Aorta (tissue), 5 donors: ENCODE measurements around the gene GLYR1. TPM values are rescaled to one million over a fixed set of nuclear protein-coding genes. Genes with fewer than 3 reads are reported as not detected.

ENCODE experiments used
- ATAC-seq: fragments of 200-7000 bp; cut with Tn5 transposase; one replicate; pipeline ENCODE4 v1.9.1; 2022; ENCODE audit warnings: moderate library complexity; ENCODE audit not compliant: low FRiP score
- DNase-seq, 2 donors: peaks; one replicate each; pipeline ENCODE4 v3.0.0-alpha.2; 2020
- H3K27ac ChIP-seq, 2 donors: one replicate each; pipeline ENCODE4 v1.5.1; 2013; ENCODE audit warnings: low read length in 2 of 2, mild to moderate bottlenecking in 2 of 2, moderate library complexity in 2 of 2, control low read depth in 1 of 2, inconsistent platforms in 1 of 2, low read depth in 1 of 2
- H3K27me3 ChIP-seq, 2 donors: one replicate each; pipeline ENCODE4 v1.6.1; 2013; ENCODE audit warnings: control low read depth in 1 of 2, low read length in 1 of 2, mild to moderate bottlenecking in 1 of 2, moderate library complexity in 1 of 2; ENCODE audit not compliant: insufficient read depth in 2 of 2, control insufficient read depth in 1 of 2
- H3K36me3 ChIP-seq, 2 donors: one replicate each; pipeline ENCODE4 v1.6.1; 2013; ENCODE audit warnings: control low read depth in 1 of 2, low read length in 1 of 2, mild to moderate bottlenecking in 1 of 2; ENCODE audit not compliant: insufficient read depth in 2 of 2, control insufficient read depth in 1 of 2
- H3K4me1 ChIP-seq, 2 donors: one replicate each; pipeline ENCODE4 v1.6.1; 2013; ENCODE audit warnings: low read length in 2 of 2, control low read depth in 1 of 2, mild to moderate bottlenecking in 1 of 2, moderate library complexity in 1 of 2; ENCODE audit not compliant: insufficient read depth in 2 of 2, control insufficient read depth in 1 of 2
- H3K4me3 ChIP-seq, 2 donors: one replicate each; pipeline ENCODE4 v1.5.1; 2013; ENCODE audit warnings: low read length in 2 of 2, control low read depth in 1 of 2, mild to moderate bottlenecking in 1 of 2
- H3K9me3 ChIP-seq: one replicate; pipeline ENCODE4 v1.6.1; 2013; ENCODE audit warnings: mild to moderate bottlenecking, low read length; ENCODE audit not compliant: control insufficient read depth
- WGBS, 2 donors: extraction: QIAGEN DNeasy Blood & Tissue Kit; methylation state at CpG; one replicate each; pipeline ENCODE4 v1.1.7; 2013; 5-methylcytosine and 5-hydroxymethylcytosine counted together
- intact Hi-C, 2 donors: fragments of 100-400 bp; cut with DNase I; formaldehyde crosslinking; loops; one replicate each; pipeline versions ENCODE4 v1.14.2 to v1.15.0; 2022
- polyA plus RNA-seq, 2 donors: library from polyadenylated mRNA; stranded (reverse); fragments of 200-250 nt; gene quantifications; one replicate each; pipeline ENCODE4 v1.2.3, GENCODE V29; 2013
- total RNA-seq, 2 donors: library from RNA; stranded (reverse); fragmentation: NEBNext Ultra II Directional; extraction: Animal tissue kit (Norgen Biotek cat#: 25700); gene quantifications; one replicate each; pipeline ENCODE4 v1.2.1, GENCODE V29; 2021
- donor health status: healthy with polysubstance abuse.
- donor health status: Bipolar disorder and iron deficiency.
- donor health status: DM: no; HTN: no; CAD: no.
- donor health status: DM: no; HTN: no; CAD: no.
- donor health status: DM: yes; HTN: yes; CAD: no.

The GLYR1 gene
- total and polyA plus RNA-seq, 4 donors, result 33.3 to 73.2 (median 59.0) TPM

GRCh38 chr16:4801051-4801961 is 45.8 kb downstream of the GLYR1 start:
- DNase-seq (no peak), ATAC-seq (no peak)
- Histone ChIP-seq H3K4me1 (no peaks in the 10 kb centered on the region), H3K36me3 (peaks cover 0 to 2% of the 10 kb centered on the region in 2 donors), H3K27ac (no peak overlapping the region), H3K4me3 (no peak overlapping the region), H3K27me3 (no peaks in the 10 kb centered on the region), H3K9me3 (no peaks in the 10 kb centered on the region)
- intact Hi-C loops, result no loop called here
- 53 to 54% methylated on average over 29 of the region's 29 CpGs for WGBS, 2 donors

- H3K27me3 ChIP-seq, result no peaks in the 10 kb centered on the region
- peaks cover 0 to 2% of the 10 kb centered on the region in 2 donors for H3K36me3 ChIP-seq
- WGBS, 2 donors, result 83 to 84% methylated on average over 17 of the region's 17 CpGs
- DNase-seq (no peak), ATAC-seq (no peak)
- H3K4me1 ChIP-seq, result no peaks in the 10 kb centered on the region
- H3K4me3 ChIP-seq, result no peak overlapping the region
- H3K27ac ChIP-seq, result no peak overlapping the region
- intact Hi-C loops, result no loop called here
- no peaks in the 10 kb centered on the region for H3K9me3 ChIP-seq
Measured at GRCh38 chr16:4800290-4801041, 46.6 kb downstream of the GLYR1 start.

- no peak for DNase-seq
- Histone ChIP-seq H3K27ac (no peak overlapping the region), H3K9me3 (no peaks in the 10 kb centered on the region), H3K4me1 (no peaks in the 10 kb centered on the region), H3K4me3 (no peak overlapping the region), H3K27me3 (no peaks in the 10 kb centered on the region), H3K36me3 (no peaks in the 10 kb centered on the region)
- ATAC-seq, result no peak
- intact Hi-C loops, result no loop called here
- WGBS, 2 donors, result 93 to 95% methylated on average over 19 of the region's 19 CpGs
Measured at GRCh38 chr16:4799171-4799855, 47.8 kb downstream of the GLYR1 start.

- 94% methylated on average over 13 to 16 of the region's 16 CpGs for WGBS, 2 donors
- no peak for DNase-seq
- intact Hi-C loops, result no loop called here
- Histone ChIP-seq H3K36me3 (no peaks in the 10 kb centered on the region), H3K4me1 (no peaks in the 10 kb centered on the region), H3K27me3 (no peaks in the 10 kb centered on the region), H3K4me3 (no peak overlapping the region), H3K9me3 (no peaks in the 10 kb centered on the region), H3K27ac (no peak overlapping the region)
- no peak for ATAC-seq
Measured at GRCh38 chr16:4798456-4798855, 48.6 kb downstream of the GLYR1 start.

GRCh38 chr16:4797805-4798252 is 49.3 kb downstream of the GLYR1 start:
- WGBS, 2 donors, result 93% methylated on average over 22 of the region's 22 CpGs
- Histone ChIP-seq H3K9me3 (no peaks in the 10 kb centered on the region), H3K4me3 (no peak overlapping the region), H3K36me3 (no peaks in the 10 kb centered on the region), H3K27me3 (no peaks in the 10 kb centered on the region), H3K27ac (no peak overlapping the region), H3K4me1 (no peaks in the 10 kb centered on the region)
- ATAC-seq (no peak), DNase-seq (no peak)
- intact Hi-C loops, result no loop called here

GRCh38 chr16:4796982-4797804 is 49.9 kb downstream of the GLYR1 start:
- H3K27me3 ChIP-seq, result no peaks in the 10 kb centered on the region
- intact Hi-C loops, result no loop called here
- no peaks in the 10 kb centered on the region for H3K36me3 ChIP-seq
- DNase-seq (no peak), ATAC-seq (no peak)
- 86 to 90% methylated on average over 21 of the region's 21 CpGs for WGBS, 2 donors
- no peak overlapping the region for H3K27ac ChIP-seq
- no peaks in the 10 kb centered on the region for H3K9me3 ChIP-seq
- H3K4me1 ChIP-seq, result no peaks in the 10 kb centered on the region
- no peak overlapping the region for H3K4me3 ChIP-seq

GRCh38 chr16:4795828-4796572 is 51.1 kb downstream of the GLYR1 start:
- Histone ChIP-seq H3K27me3 (no peaks in the 10 kb centered on the region), H3K4me3 (no peak overlapping the region), H3K36me3 (no peaks in the 10 kb centered on the region), H3K27ac (no peak overlapping the region), H3K9me3 (peaks cover 1% of the 10 kb centered on the region), H3K4me1 (no peaks in the 10 kb centered on the region)
- WGBS, 2 donors, result 91 to 92% methylated on average over 30 of the region's 30 CpGs
- no peak for ATAC-seq
- intact Hi-C loops, result no loop called here
- DNase-seq, result no peak
